Body of pancreas (tissue), 4 donors: Measurements from ENCODE around the gene GADD45B.

Experiments used
- CTCF ChIP-seq, 7 experiments: fragments of 450-650 bp in 4 of 7; fragments of 200-600 bp in 3 of 7; sonication (generic) in 3 of 7; IDR thresholded peaks; one replicate each; pipeline ENCODE4 v1.5.1; 2016 to 2019; ENCODE audit warnings: antibody characterized with exemption in 7 of 7
- POLR2A ChIP-seq, 3 donors: fragments of 450-650 bp; IDR thresholded peaks; one replicate each; pipeline ENCODE4 v1.6.1; 2016; ENCODE audit warnings: antibody characterized with exemption in 3 of 3, mild to moderate bottlenecking in 2 of 3

- TF ChIP-seq CTCF (IDR thresholded peaks at IDR 0.05) (no peak), POLR2A (IDR thresholded peaks at IDR 0.05) (no peak)
Measured at GRCh38 chr19:2468596-2468995, 7.3 kb upstream of the GADD45B start.
